Measurements from ENCODE around the gene DGAT2L6. TPM values are rescaled to one million over a fixed set of nuclear protein-coding genes. Genes with fewer than 3 reads are reported as not detected.

DGAT2L6 gene
- polyA plus RNA-seq, 1 of the 3 experiments (the other 2 are of a cell fraction), result 0.05 TPM

DNA sequence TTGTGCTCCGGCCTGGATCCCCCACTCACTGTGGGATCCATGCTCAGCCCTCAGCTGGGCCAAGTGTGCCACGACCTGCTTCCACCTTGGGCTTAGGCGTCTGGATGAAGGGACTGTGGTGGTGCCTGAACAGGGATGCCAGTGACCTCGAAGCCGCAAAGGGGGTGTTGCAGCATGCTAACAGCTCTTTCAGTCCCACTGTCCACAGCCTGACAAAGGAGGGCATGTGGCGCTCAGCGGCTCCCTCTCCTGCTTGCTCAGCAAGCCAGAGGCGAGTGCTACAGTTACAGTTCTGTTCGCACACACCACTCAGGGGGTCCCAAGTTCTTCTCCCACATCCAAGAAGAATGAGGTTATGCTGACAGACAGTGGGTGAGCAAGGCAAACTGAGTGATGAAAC is 49.2 kb upstream of the DGAT2L6 start:
- ChIA-PET CTCF (interaction anchor here (0.6 to 1.9 kb wide), 2 partner anchors 31 to 56 kb away, joined by 3 to 5 read pairs; no protein-coding TSS in a partner anchor), POLR2A (no interaction called here)
- no CpG with 5 or more reads among the region's 9 CpGs for WGBS (ENCODE audit: low lambda C conversion rate)
- H2AFZ ChIP-seq (ENCODE audit: low read depth), result no peak overlapping the region
- no peak overlapping the region for H3K4me2 ChIP-seq
- DNase-seq, result no peak
- H3K4me3 ChIP-seq (ENCODE audit: low read depth in 2 of 2, low read length in 1 of 2), result no peak overlapping the region
- H3K27ac ChIP-seq (ENCODE audit: low read depth in 2 of 2, low read length in 1 of 2), result no peak overlapping the region
- no peaks in the 10 kb centered on the region for H3K9me2 ChIP-seq
- no peak overlapping the region for H3K9ac ChIP-seq
- no peaks in the 10 kb centered on the region for H3K9me3 ChIP-seq
- no peak for TF ChIP-seq FOXM1 (IDR thresholded peaks at IDR 0.05; ENCODE audit: low read depth)
- no peak for TF ChIP-seq MAX (IDR thresholded peaks at IDR 0.05; ENCODE audit: low read depth)
- no peak for TF ChIP-seq CTCF (IDR thresholded peaks at IDR 0.05)
- no peak for TF ChIP-seq MEF2A (IDR thresholded peaks at IDR 0.05; ENCODE audit: borderline replicate concordance, low read depth)
- TF ChIP-seq, protein P1, sequence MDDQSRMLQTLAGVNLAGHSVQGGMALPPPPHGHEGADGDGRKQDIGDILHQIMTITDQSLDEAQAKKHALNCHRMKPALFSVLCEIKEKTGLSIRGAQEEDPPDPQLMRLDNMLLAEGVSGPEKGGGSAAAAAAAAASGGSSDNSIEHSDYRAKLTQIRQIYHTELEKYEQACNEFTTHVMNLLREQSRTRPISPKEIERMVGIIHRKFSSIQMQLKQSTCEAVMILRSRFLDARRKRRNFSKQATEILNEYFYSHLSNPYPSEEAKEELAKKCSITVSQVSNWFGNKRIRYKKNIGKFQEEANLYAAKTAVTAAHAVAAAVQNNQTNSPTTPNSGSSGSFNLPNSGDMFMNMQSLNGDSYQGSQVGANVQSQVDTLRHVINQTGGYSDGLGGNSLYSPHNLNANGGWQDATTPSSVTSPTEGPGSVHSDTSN (IDR thresholded peaks at IDR 0.05), result no peak
- TF ChIP-seq CHD2 (IDR thresholded peaks at IDR 0.05; ENCODE audit: low read length, partially characterized antibody), result no peak
- TF ChIP-seq MXI1 (IDR thresholded peaks at IDR 0.05; ENCODE audit: low read depth, low read length), result no peak
- no peak for TF ChIP-seq RFX5 (IDR thresholded peaks at IDR 0.05; ENCODE audit: low read length)
- no peak for TF ChIP-seq TAF1 (IDR thresholded peaks at IDR 0.05; ENCODE audit: borderline replicate concordance, low read depth, low read length)
- no peaks in the 10 kb centered on the region for H3F3A ChIP-seq (replicated peaks; ENCODE audit: insufficient read depth)
- no peaks in the 10 kb centered on the region for H3K36me3 ChIP-seq (replicated peaks in 1 of 2; ENCODE audit: control insufficient read depth in 1 of 2, insufficient read depth in 2 of 2, low read length in 1 of 2)
- no peaks in the 10 kb centered on the region for H4K20me1 ChIP-seq (ENCODE audit: insufficient read depth)
- no peaks in the 10 kb centered on the region for H3K27me3 ChIP-seq (ENCODE audit: insufficient read depth)
- no peaks in the 10 kb centered on the region for H3K4me1 ChIP-seq (ENCODE audit: control insufficient read depth in 1 of 2, insufficient read depth in 2 of 2, low read depth in 1 of 2, low read length in 1 of 2)
- H3K79me2 ChIP-seq (ENCODE audit: insufficient read depth), result no peaks in the 10 kb centered on the region

DNA sequence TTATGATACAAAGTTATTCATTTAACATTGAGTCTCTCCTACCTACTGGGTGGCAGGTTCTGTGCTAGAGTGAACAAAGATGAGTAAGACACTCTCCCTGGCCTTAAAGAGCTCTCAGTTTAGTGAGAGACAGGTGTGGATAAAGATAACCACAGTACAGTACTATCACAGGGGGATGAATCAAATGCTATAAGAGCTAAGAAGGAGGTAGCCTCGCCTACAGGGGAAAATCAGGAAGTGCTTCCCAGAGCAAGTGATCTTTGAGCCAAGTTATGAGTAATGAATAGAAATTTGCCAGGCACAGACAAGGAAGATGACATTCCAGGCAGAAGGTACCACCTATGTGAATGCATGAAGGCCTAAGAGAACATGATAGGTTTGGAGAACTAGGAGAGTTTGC is 47.5 kb upstream of the DGAT2L6 start:
- no peaks in the 10 kb centered on the region for H3K9me2 ChIP-seq
- no peaks in the 10 kb centered on the region for H3F3A ChIP-seq (replicated peaks; ENCODE audit: insufficient read depth)
- no peaks in the 10 kb centered on the region for H3K27me3 ChIP-seq (ENCODE audit: insufficient read depth)
- ChIA-PET CTCF (interaction anchor here (0.6 to 0.7 kb wide), 2 partner anchors 31 to 627 kb away, joined by 3 read pairs; no protein-coding TSS in a partner anchor), POLR2A (no interaction called here)
- no peak overlapping the region for H3K4me3 ChIP-seq (ENCODE audit: low read depth in 2 of 2, low read length in 1 of 2)
- peaks cover 11% of the 10 kb centered on the region for H3K79me2 ChIP-seq (ENCODE audit: insufficient read depth)
- H3K36me3 ChIP-seq (replicated peaks in 1 of 2; ENCODE audit: control insufficient read depth in 1 of 2, insufficient read depth in 2 of 2, low read length in 1 of 2), result peaks cover 0 to under 1% of the 10 kb centered on the region in 2 experiments
- no peaks in the 10 kb centered on the region for H4K20me1 ChIP-seq (ENCODE audit: insufficient read depth)
- no peak overlapping the region for H3K27ac ChIP-seq (ENCODE audit: low read depth in 2 of 2, low read length in 1 of 2)
- DNase-seq, result no peak
- no peak overlapping the region for H2AFZ ChIP-seq (ENCODE audit: low read depth)
- no peak overlapping the region for H3K9ac ChIP-seq
- no peak overlapping the region for H3K4me2 ChIP-seq
- WGBS (ENCODE audit: low lambda C conversion rate), result 13% methylated on average over 1 of the region's 1 CpG
- peaks cover 0 to 6% of the 10 kb centered on the region in 2 experiments; a peak in 1 of 4 replicates for H3K4me1 ChIP-seq (ENCODE audit: control insufficient read depth in 1 of 2, insufficient read depth in 2 of 2, low read depth in 1 of 2, low read length in 1 of 2)
- no peaks in the 10 kb centered on the region for H3K9me3 ChIP-seq
- peak; percentile 26; the same call in 1 of the 2 replicates for TF ChIP-seq ELF1 (IDR thresholded peaks at IDR 0.05)
- TF ChIP-seq TCF12 (IDR thresholded peaks at IDR 0.05), result no peak
- peak; percentile 23; the same call in 1 of the 2 replicates for TF ChIP-seq NFIC (IDR thresholded peaks at IDR 0.05; ENCODE audit: borderline replicate concordance)
